HUES64 (cell line): ENCODE measurements around the gene LYZL2.
"Not testable (repeated sequence)": the region's sequence is repeated elsewhere in the genome, so short reads cannot be mapped to it uniquely, and the experiment has no call there.

Source experiments
- H3K27ac ChIP-seq: 2 replicates; pipeline ENCODE4 v1.7.0; 2013; ENCODE audit warnings: low read depth, low read length, inconsistent platforms
- H3K27me3 ChIP-seq: 2 replicates; pipeline ENCODE4 v1.6.1; 2013; ENCODE audit warnings: mild to moderate bottlenecking, low read length; ENCODE audit not compliant: insufficient read depth
- H3K36me3 ChIP-seq: 2 replicates; pipeline ENCODE4 v1.6.1; 2013; ENCODE audit warnings: mild to moderate bottlenecking, low read length; ENCODE audit not compliant: insufficient read depth
- H3K4me1 ChIP-seq: 2 replicates; pipeline ENCODE4 v1.6.1; 2013; ENCODE audit warnings: mild to moderate bottlenecking, low read length, moderate library complexity; ENCODE audit not compliant: insufficient read depth
- H3K4me3 ChIP-seq: 2 replicates; pipeline ENCODE4 v1.5.1; 2013; ENCODE audit warnings: mild to moderate bottlenecking, low read length, moderate library complexity
- H3K9ac ChIP-seq: 2 replicates; pipeline ENCODE4 v1.6.1; 2013; ENCODE audit warnings: mild to moderate bottlenecking, low read depth, low read length
- H3K9me3 ChIP-seq: 2 replicates; pipeline ENCODE4 v1.6.1; 2013; ENCODE audit warnings: low read depth, low read length; ENCODE audit not compliant: insufficient read depth
- WGBS: fragments of 150-250, 120-280 bp; methylation state at CpG from one replicate; pipeline ENCODE4 v1.1.7; 2013; ENCODE audit warnings: missing lambda C conversion rate; 5-methylcytosine and 5-hydroxymethylcytosine counted together

LYZL2 gene

GRCh38 chr10:30637881-30638467, 8.4 kb upstream of the LYZL2 start:
- H3K4me1 ChIP-seq = peaks cover 12% of the 10 kb centered on the region
- no peaks in the 10 kb centered on the region for H3K27me3 ChIP-seq
- no peaks in the 10 kb centered on the region for H3K36me3 ChIP-seq
- WGBS = 82% methylated on average over 4 of the region's 4 CpGs
- H3K27ac ChIP-seq = no peak overlapping the region
- no peak overlapping the region for H3K9ac ChIP-seq
- no peaks in the 10 kb centered on the region for H3K9me3 ChIP-seq
- no peak overlapping the region for H3K4me3 ChIP-seq

- no peaks in the 10 kb centered on the region for H3K27me3 ChIP-seq
- no peak overlapping the region for H3K9ac ChIP-seq
- no peak overlapping the region for H3K27ac ChIP-seq
- no peaks in the 10 kb centered on the region for H3K9me3 ChIP-seq
- 100% methylated on average over 2 of the region's 4 CpGs for WGBS
- no peak overlapping the region for H3K4me3 ChIP-seq
- H3K4me1 ChIP-seq = no peaks in the 10 kb centered on the region
- H3K36me3 ChIP-seq = no peaks in the 10 kb centered on the region
These were observed 1.6 kb upstream of the LYZL2 start for GRCh38 chr10:30631188-30631587.

GRCh38 chr10:30630571-30630970, 1.0 kb upstream of the LYZL2 start:
- H3K27ac ChIP-seq = no peak overlapping the region
- H3K27me3 ChIP-seq = no peaks in the 10 kb centered on the region
- no peaks in the 10 kb centered on the region for H3K36me3 ChIP-seq
- no peaks in the 10 kb centered on the region for H3K9me3 ChIP-seq
- H3K4me3 ChIP-seq = no peak overlapping the region
- no CpG with 5 or more reads among the region's 2 CpGs for WGBS
- H3K9ac ChIP-seq = no peak overlapping the region
- no peaks in the 10 kb centered on the region for H3K4me1 ChIP-seq

- 92% methylated on average over 7 of the region's 7 CpGs for WGBS
- not testable (repeated sequence) for H3K27me3 ChIP-seq, H3K9me3 ChIP-seq
These were observed 977 bp downstream of the LYZL2 start for GRCh38 chr10:30628576-30628975.

GRCh38 chr10:30626837-30627236, 2.7 kb downstream of the LYZL2 start:
- H3K4me3 ChIP-seq, H3K9me3 ChIP-seq, H3K27me3 ChIP-seq, H3K9ac ChIP-seq, H3K27ac ChIP-seq, H3K4me1 ChIP-seq, H3K36me3 ChIP-seq: not testable (repeated sequence)
- 85% methylated on average over 8 of the region's 11 CpGs for WGBS

More at GRCh38 chr10:30628576-30628975, 977 bp downstream of the LYZL2 start:
- not testable (repeated sequence) for H3K27ac ChIP-seq, H3K4me3 ChIP-seq, H3K9ac ChIP-seq, H3K4me1 ChIP-seq, H3K36me3 ChIP-seq

GRCh38 chr10:30626196-30626595, 3.4 kb downstream of the LYZL2 start:
- WGBS = 95% methylated on average over 7 of the region's 7 CpGs
- not testable (repeated sequence) for H3K4me3 ChIP-seq, H3K36me3 ChIP-seq, H3K4me1 ChIP-seq, H3K27ac ChIP-seq, H3K9ac ChIP-seq, H3K9me3 ChIP-seq, H3K27me3 ChIP-seq

GRCh38 chr10:30625080-30625479, 4.5 kb downstream of the LYZL2 start:
- H3K36me3 ChIP-seq = no peaks in the 10 kb centered on the region
- 99% methylated on average over 3 of the region's 3 CpGs for WGBS
- H3K27me3 ChIP-seq = no peaks in the 10 kb centered on the region
- no peak overlapping the region for H3K9ac ChIP-seq
- no peaks in the 10 kb centered on the region for H3K4me1 ChIP-seq
- H3K27ac ChIP-seq = no peak overlapping the region
- H3K9me3 ChIP-seq = no peaks in the 10 kb centered on the region
- H3K4me3 ChIP-seq = no peak overlapping the region

- no peak overlapping the region for H3K4me3 ChIP-seq
- H3K27ac ChIP-seq = no peak overlapping the region
- H3K27me3 ChIP-seq = no peaks in the 10 kb centered on the region
- H3K9ac ChIP-seq = no peak overlapping the region
- H3K4me1 ChIP-seq = no peaks in the 10 kb centered on the region; the same call in 1 of the 2 replicates
- 95% methylated on average over 2 of the region's 5 CpGs for WGBS
- H3K36me3 ChIP-seq = no peaks in the 10 kb centered on the region
- H3K9me3 ChIP-seq = no peaks in the 10 kb centered on the region
These were observed 9.6 kb downstream of the LYZL2 start for GRCh38 chr10:30619966-30620365.

- Histone ChIP-seq H3K9me3 (no peaks in the 10 kb centered on the region), H3K36me3 (no peaks in the 10 kb centered on the region), H3K4me3 (no peak overlapping the region), H3K9ac (no peak overlapping the region), H3K27ac (no peak overlapping the region), H3K4me1 (no peaks in the 10 kb centered on the region; the same call in 1 of the 2 replicates), H3K27me3 (no peaks in the 10 kb centered on the region)
- WGBS = 95% methylated on average over 7 of the region's 7 CpGs
These were observed 12.5 kb downstream of the LYZL2 start for GRCh38 chr10:30617070-30617469.

GRCh38 chr10:30611041-30611440, 18.5 kb downstream of the LYZL2 start:
- H3K9me3 ChIP-seq, H3K4me3 ChIP-seq, H3K36me3 ChIP-seq, H3K27me3 ChIP-seq, H3K27ac ChIP-seq, H3K4me1 ChIP-seq, H3K9ac ChIP-seq: not testable (repeated sequence)
- WGBS = 82% methylated on average over 8 of the region's 8 CpGs

- no peak overlapping the region for H3K9ac ChIP-seq
- H3K4me3 ChIP-seq = no peak overlapping the region
- no peak overlapping the region for H3K27ac ChIP-seq
- peaks cover under 1% of the 10 kb centered on the region; the same call in 1 of the 2 replicates for H3K27me3 ChIP-seq
- 88% methylated on average over 6 of the region's 6 CpGs for WGBS
- H3K4me1 ChIP-seq = no peaks in the 10 kb centered on the region
- H3K9me3 ChIP-seq = no peaks in the 10 kb centered on the region
- no peaks in the 10 kb centered on the region for H3K36me3 ChIP-seq
These were observed 21.7 kb downstream of the LYZL2 start for GRCh38 chr10:30607814-30608213.

- no peaks in the 10 kb centered on the region for H3K36me3 ChIP-seq
- H3K9ac ChIP-seq = no peak overlapping the region
- H3K4me1 ChIP-seq = no peaks in the 10 kb centered on the region
- H3K27ac ChIP-seq = no peak overlapping the region
- WGBS = 78% methylated on average over 4 of the region's 5 CpGs
- H3K4me3 ChIP-seq = no peak overlapping the region
- no peaks in the 10 kb centered on the region for H3K9me3 ChIP-seq
- peaks cover 2% of the 10 kb centered on the region; the same call in 1 of the 2 replicates for H3K27me3 ChIP-seq
These were observed 23.2 kb downstream of the LYZL2 start for GRCh38 chr10:30606313-30606712.
